Measurements from ENCODE around the gene DMD.

Gene DMD

DNA sequence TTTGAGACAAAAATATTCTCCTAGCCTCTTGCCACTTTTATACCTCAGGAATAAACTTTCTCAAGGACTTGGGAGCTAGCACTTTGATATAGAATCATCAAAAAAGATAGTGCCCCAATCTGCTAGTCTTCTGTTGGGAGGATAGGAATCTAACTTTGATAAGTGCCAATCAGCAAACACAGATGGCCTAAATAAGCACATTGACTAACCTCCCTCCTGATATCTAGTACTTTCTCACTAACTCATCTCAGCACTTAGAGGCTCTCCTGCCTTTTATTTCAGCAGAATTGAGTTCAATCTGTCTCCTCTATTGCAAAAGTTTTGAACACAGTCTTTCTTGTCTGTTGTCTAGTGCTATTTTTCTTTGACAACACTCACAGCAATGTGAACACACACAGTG is 1341.1 kb downstream of the DMD start:
- TF ChIP-seq, protein P1, sequence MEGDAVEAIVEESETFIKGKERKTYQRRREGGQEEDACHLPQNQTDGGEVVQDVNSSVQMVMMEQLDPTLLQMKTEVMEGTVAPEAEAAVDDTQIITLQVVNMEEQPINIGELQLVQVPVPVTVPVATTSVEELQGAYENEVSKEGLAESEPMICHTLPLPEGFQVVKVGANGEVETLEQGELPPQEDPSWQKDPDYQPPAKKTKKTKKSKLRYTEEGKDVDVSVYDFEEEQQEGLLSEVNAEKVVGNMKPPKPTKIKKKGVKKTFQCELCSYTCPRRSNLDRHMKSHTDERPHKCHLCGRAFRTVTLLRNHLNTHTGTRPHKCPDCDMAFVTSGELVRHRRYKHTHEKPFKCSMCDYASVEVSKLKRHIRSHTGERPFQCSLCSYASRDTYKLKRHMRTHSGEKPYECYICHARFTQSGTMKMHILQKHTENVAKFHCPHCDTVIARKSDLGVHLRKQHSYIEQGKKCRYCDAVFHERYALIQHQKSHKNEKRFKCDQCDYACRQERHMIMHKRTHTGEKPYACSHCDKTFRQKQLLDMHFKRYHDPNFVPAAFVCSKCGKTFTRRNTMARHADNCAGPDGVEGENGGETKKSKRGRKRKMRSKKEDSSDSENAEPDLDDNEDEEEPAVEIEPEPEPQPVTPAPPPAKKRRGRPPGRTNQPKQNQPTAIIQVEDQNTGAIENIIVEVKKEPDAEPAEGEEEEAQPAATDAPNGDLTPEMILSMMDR (IDR thresholded peaks at IDR 0.05; ENCODE audit: borderline replicate concordance, control extremely low read depth, extremely low read depth, insufficient read depth, missing control alignments), result no peak
- no peak for DNase-seq (ENCODE audit: low spot score)
- in situ Hi-C loops (cut with MboI; ENCODE audit: low sequenced_read_pairs, unreplicated experiment), result no loop called here

DNA sequence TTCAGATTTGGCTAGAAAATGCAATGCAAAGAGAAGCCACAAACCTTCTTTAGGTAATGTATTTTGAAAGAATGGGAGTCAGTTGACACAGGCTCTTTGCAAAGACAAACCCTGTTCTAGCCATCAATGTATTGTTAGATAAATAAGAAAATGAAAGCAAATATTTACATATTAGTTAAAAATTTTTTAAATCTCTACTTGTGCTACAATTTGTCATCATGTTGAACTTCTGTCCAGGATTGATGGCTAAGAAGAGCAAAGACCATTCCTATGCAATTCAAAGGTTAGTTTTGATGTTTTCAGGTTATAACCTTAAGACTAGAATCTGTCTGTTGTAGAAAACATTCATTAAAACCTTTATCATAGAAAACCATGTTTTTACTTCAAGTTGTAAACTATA is 1350.7 kb downstream of the DMD start:
- DNase-seq (ENCODE audit: low spot score), result no peak
- TF ChIP-seq, protein P1 (IDR thresholded peaks at IDR 0.05; ENCODE audit: borderline replicate concordance, control extremely low read depth, extremely low read depth, insufficient read depth, missing control alignments), result no peak
- in situ Hi-C loops (cut with MboI; ENCODE audit: low sequenced_read_pairs, unreplicated experiment), result no loop called here

DNA sequence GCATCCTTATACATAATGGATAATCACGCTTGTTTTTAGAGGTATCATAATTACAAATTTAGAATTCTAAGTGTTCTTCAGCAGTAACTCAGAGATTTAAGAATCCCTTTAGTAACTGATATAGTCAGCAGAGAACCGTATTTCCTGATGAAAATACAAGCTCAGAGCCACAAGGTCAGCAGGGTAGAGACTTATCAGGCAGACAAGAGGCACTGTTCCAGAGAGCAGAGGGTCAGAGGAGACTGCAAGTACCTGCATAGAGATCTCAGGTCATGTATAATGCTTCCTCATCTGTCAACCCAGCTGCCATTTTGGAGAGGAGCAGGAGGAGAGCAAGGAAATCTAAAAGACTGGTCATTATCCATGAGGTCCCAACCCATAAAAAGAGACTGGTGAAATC is 1352.4 kb downstream of the DMD start:
- TF ChIP-seq, protein P1 (IDR thresholded peaks at IDR 0.05; ENCODE audit: borderline replicate concordance, control extremely low read depth, extremely low read depth, insufficient read depth, missing control alignments), result no peak
- no peak for DNase-seq (ENCODE audit: low spot score)
- in situ Hi-C loops (cut with MboI; ENCODE audit: low sequenced_read_pairs, unreplicated experiment), result no loop called here

DNA sequence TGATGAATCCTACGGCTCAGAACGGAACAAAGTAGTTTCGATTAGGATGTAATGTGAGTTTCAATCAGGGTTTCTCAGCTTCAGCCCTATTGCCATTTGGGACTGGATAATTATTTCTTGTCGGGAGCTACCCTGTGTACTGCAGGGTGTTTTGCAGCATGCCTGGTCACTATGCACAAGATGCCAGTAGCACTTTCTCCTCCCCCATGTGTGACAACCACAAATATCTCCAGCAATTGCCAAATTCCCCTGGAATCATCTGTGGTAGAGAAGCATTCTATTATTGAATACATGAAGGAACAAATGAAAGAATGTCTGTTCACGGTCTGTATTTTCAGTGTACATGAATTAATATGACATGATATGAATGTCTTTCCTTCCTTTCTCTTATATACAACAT is 1356.6 kb downstream of the DMD start:
- in situ Hi-C loops (cut with MboI; ENCODE audit: low sequenced_read_pairs, unreplicated experiment), result no loop called here
- TF ChIP-seq, protein P1 (IDR thresholded peaks at IDR 0.05; ENCODE audit: borderline replicate concordance, control extremely low read depth, extremely low read depth, insufficient read depth, missing control alignments), result no peak
- DNase-seq (ENCODE audit: low spot score), result no peak

DNA sequence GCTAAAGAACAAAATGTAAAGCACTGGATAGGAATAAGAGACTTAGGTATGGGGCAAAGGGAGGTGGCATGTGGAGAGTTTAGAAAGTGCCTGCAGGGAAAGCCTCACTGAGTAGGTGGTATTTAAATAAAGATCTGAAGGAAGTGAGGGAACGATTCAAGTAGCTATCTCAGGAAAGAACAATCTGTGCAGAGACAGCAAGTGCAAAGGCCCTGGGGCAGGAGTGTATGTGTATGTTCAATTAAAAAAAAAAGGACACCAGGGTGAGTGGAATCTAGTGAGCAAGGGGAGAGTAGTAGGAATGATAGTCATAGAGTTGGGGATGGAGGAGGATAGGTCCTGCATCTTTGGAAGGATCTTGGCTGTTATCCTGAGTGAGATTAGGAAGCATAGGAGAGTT is 1359.6 kb downstream of the DMD start:
- TF ChIP-seq, protein P1 (IDR thresholded peaks at IDR 0.05; ENCODE audit: borderline replicate concordance, control extremely low read depth, extremely low read depth, insufficient read depth, missing control alignments), result no peak
- DNase-seq (ENCODE audit: low spot score), result no peak
- in situ Hi-C loops (cut with MboI; ENCODE audit: low sequenced_read_pairs, unreplicated experiment), result no loop called here

DNA sequence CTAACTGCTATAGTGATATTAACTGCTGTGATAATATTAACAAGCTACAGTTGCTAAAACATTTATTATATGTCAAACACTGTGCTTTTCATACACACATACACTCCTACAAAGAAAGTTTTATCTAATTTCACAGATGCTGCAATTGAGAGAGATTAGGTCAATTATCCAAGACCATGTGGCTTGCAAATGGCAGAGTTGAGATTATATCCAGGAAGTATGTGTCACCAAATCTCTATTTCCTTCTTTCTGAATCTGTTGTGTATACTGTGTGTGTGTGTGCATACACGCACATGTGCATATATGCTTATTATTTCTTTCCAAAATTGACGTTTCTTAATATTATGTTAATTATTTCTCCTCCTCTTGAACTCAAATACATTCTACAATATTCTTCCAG is 1363.6 kb downstream of the DMD start:
- TF ChIP-seq, protein P1 (IDR thresholded peaks at IDR 0.05; ENCODE audit: borderline replicate concordance, control extremely low read depth, extremely low read depth, insufficient read depth, missing control alignments), result no peak
- DNase-seq (ENCODE audit: low spot score), result no peak
- in situ Hi-C loops (cut with MboI; ENCODE audit: low sequenced_read_pairs, unreplicated experiment), result no loop called here

DNA sequence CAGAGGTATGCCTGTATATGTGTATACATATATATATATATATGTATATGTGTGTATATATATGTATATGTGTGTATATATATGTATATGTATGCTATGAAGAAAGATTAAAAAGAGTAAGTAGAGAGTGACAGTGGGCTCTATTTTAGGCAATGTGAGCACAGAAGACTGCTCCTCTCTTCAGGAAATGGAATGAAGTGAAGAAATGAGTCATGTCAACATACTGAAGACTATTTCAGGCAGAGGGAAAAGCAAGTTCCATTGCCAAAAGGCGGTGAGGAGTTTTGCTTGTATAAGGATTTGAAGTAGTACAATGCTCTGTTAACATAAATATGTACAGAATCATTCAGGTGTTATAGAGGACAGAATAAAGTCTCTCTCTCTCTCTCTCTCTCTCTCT is 1366.3 kb downstream of the DMD start:
- DNase-seq (ENCODE audit: low spot score), result no peak
- in situ Hi-C loops (cut with MboI; ENCODE audit: low sequenced_read_pairs, unreplicated experiment), result no loop called here
- TF ChIP-seq, protein P1 (IDR thresholded peaks at IDR 0.05; ENCODE audit: borderline replicate concordance, control extremely low read depth, extremely low read depth, insufficient read depth, missing control alignments), result no peak

Measured in GM13976 (cell line).